Measurements from ENCODE around the gene SP140.

Gene SP140

GRCh38 chr2:230362030-230362691 lies 136.6 kb downstream of the SP140 start:
- TF ChIP-seq EGR1 (IDR thresholded peaks at IDR 0.05): no peak
- TF ChIP-seq REST (IDR thresholded peaks at IDR 0.05; ENCODE audit: low read depth): no peak
- no peak for TF ChIP-seq USF1 (IDR thresholded peaks at IDR 0.05)
- TF ChIP-seq ZBTB7A (IDR thresholded peaks at IDR 0.05; ENCODE audit: low read depth): no peak
